CD4-positive, alpha-beta T cell treated with Interleukin-2 at 100 ng/mL for 4 hours (primary cell): ENCODE results near the gene WDR37.

Experiments
- DNase-seq: peaks from one replicate; pipeline ENCODE4 v3.0.0-alpha.2; 2020; ENCODE audit warnings: low spot score

Gene WDR37

DNA sequence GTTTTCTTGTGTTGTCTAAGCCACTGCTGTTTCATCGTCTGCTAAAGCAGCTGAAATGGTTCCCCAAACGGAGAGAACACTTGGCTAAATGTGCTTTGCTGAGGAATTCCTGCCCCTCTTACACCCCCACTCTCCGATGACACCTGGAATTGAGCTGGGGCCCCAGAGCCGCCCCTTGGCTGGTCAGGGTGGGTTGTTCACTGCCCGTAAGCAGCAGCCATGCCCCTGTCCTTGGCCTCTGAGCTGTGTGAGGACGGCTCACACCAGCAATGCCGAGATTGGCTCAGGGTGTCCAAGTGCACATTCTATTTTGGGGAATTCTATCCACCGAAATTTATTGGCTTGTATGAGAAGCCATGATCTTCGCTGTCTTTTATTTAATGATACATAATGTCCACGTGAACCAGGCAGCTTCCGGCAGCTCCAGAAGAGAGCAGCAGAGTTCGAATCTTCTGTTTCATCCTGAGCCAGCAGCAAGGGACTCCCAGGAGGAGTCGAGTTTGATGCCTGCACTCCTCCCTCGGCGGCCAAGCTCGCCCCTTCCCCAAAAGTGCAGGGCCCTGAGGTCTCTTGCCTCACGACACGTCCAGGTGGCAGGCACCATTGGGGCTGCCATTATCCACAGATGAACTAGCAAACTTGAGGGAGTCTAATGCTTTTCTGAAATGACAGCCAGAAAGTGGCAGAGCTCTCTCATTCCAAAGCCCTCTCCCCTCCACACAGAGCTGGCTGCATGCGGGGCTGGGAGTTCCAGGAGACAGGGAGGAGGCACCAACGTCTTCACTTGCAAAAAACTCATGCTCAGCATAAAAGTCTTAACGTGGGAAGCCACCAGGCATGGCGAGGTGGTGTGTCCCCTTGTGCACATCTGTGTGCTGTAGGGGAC is 114.0 kb downstream of the WDR37 start:
- DNase-seq: no peak

DNA sequence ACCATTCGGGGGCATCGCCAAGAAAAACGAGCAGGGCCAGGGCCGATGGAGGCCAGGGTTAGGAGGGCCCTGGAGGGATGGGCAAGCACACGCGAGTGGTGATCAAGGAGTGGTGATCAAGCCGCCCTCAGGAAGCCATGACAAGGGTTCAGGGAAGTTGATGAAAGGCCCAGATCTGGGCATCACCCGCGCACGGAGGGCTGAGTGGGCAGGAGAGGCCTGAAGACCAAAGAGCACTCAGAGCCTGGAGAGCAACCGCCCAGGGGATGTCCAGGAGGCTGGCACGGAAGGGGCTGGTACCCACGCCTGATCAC is 114.6 kb downstream of the WDR37 start:
- DNase-seq: no peak

DNA sequence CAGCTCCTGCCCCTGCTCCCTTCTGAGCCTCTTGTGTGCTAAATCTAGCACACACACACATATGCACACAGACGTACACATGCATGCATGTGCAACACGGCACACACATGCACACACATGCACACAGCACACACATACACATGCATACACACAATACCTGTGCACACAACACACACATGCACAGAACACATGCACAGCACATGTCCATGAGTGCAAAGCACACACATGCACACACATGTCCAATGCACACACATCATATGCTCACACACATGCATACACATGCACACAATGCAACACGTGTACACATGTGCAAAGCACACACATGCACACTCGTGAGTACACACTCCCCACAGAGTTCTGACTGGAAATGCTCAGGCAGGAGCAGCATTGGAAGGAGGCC is 115.0 kb downstream of the WDR37 start:
- no peak for DNase-seq

DNA sequence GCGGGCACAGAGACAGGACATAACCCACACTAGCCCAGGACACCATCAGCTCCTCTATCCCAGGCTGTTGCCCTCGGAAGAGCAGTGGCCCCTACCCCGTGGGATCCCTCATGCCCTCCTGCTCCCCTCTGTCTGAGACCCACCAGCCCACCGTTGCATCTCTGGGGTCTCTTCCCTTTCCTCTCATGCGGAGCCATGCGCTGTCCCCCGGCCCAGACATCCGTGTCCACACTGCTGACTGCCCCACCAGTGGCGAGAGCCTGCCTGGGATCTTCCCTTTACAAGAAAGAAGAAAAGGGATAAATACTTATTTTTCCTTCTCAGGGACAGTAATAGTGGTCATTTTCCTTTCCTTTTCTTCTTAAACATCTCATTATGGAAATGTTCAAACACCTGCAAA is 115.4 kb downstream of the WDR37 start:
- no peak for DNase-seq

DNA sequence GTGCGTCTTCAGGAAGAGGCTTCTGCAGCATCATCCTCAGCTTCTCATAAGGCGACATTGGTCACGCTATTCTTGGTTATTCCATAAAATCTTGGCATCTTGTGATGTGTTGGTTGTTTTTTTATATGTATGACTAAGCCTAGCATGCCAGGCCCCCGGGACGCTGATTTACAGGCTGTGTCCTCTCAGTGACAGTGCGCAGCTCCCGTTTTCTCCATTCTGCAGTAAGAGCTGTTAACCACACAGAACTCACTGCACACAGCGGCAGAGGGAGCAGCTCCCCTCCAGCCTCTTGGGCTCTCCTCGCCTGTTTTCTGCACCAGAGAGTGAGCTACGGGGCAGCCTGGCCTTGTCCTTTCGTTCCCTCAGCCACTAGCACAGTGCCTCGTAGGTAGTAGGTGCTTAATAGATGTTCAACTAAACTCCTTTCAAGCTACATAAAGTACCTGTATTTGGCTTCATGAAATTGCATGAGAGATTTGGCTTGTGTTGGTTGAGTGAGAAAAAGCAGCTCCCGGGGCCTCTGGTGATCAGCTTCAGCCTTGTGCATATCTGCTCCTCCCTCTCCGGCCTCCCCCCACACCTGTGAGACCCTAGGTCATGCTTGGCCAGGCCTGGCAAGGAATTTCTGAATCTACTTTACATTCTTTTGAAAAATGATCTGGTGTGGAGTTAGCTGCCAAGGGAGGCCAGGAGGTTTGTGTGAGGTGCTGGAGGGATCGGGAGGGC is 116.2 kb downstream of the WDR37 start:
- no peak for DNase-seq

DNA sequence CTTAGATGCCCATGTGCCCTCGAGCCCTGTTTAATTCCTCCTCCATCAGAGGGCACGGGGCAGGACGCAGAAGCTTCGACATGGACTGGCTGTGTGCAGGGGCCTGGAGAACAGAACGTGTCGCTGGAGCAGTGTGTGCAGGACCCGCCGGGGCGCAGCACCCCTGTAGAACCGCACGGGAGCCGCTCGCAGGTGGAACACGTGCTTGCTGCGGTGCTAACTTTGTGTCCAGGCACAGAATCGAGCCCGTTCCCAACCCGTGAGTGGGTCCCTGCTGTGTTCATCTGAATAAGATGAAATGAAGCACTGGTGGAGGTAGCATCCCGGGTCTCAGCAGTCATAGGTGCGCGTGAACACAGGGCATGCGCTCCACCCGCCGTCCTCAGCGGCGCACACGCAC is 116.9 kb downstream of the WDR37 start:
- DNase-seq: no peak

DNA sequence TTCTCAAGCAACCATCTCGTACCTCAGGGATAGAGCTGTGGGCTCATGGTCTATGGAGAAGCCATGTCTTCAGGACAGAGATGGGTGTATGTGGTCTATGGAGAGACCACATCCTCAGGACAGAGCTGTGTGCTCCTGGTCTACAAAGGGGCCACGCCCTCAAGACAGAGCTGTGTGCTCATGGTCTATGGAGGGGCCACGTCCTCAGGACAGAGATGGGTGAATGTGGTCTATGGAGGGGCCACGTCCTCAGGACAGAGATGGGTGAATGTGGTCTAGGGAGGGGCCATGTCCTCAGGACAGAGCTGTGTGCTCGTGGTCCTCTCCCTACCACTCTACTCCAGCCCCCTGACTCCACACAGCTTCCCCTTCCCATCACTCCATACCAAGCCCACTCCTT is 117.8 kb downstream of the WDR37 start:
- no peak for DNase-seq

DNA sequence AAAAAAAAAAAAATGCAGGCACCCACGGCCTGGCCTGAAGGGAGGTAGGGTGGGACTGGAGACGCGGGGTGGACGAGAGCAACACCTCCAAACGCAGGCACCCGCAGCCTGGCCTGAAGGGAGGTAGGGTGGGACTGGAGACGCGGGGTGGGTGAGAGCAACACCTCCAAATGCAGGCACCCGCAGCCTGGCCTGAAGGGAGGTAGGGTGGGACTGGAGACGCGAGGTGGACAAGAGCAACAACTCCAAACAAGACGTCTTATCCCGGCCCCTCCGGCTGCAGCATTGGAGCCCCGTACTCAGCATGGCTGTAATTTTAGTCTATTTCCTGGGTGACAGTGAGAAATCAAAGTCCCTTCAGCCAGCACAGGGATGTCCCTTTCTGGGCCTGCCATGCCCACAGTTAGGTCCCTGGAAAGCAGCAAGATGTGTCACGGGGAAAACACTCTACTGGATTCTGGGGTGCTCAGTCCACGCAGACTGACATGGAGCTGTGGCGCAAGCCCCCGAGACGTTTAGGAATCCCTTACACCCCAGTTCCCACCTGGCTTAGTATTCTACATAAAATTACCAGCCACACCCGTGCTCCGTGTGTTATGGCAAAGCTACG is 119.9 kb downstream of the WDR37 start:
- DNase-seq: no peak

DNA sequence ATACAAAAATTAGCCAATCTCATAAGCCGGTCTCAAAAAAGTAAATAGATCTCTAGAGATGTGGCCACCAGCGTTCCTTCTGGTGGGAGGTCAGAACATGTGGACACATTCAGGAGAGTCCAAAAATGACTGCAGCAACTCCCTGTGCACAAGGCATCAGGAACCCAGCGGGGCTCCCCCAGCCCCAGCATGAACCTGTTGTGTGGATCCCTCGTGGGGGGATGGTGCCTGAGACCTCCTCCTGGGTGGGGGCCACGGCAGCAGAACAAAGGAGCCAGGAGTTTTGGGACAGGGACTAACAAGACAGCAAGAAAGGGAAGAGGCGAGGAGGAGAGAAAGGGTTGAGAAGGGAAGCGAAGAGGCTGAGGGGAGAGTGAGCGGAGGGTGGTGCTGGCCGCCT is 121.8 kb downstream of the WDR37 start:
- DNase-seq: no peak

DNA sequence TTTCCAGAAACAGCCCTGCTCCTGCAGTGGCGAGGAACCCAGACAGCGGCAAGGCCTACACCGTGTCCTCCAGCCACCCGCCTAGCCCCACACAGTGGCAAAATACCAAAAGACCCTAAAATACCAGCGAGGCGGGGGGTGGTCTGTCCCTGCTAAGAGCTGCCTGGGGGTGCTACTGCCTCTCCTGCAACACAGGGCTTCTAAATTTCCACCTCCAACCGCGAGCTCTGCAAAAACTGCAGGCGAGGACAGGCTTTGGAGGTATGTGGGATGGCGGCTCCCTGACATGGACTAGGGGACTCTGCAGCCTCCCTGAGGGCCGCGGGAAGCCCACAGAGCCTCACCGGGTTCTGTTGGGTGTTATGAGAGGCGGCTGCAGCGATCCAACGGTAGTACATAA is 122.3 kb downstream of the WDR37 start:
- no peak for DNase-seq

DNA sequence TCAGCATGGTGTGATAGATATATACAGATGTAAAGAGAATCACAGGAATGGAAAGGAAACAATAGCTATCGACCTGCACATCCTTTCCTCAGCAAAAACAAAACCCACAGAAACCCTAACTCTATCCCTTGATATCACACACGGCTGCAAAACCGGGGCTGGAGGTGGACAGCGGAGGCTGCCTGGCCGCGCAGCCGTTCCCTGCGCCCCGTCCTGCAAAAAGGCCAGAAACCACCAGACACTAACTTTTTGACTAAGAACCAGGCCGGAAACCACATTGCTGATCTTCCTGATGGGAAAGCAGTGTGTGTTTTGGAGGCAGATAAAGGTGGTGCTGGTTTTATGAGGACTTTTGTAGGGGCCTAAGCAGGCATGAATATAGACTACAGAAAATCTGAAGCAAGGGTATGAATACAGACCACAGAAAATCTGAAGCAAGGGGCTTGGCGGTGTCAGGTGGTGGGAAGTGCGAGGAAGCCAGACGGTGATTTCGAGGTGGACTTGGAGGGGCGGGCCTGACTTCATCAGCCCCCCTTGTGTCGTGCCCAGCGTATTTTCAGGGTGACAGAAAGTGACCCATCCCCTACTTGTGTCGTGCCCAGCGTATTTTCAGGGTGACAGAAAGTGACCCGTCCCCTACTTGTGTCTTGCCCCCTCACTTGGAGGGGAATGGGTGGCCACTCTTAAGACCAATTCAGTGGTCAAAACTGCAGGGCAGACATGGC is 123.3 kb downstream of the WDR37 start:
- DNase-seq: no peak

DNA sequence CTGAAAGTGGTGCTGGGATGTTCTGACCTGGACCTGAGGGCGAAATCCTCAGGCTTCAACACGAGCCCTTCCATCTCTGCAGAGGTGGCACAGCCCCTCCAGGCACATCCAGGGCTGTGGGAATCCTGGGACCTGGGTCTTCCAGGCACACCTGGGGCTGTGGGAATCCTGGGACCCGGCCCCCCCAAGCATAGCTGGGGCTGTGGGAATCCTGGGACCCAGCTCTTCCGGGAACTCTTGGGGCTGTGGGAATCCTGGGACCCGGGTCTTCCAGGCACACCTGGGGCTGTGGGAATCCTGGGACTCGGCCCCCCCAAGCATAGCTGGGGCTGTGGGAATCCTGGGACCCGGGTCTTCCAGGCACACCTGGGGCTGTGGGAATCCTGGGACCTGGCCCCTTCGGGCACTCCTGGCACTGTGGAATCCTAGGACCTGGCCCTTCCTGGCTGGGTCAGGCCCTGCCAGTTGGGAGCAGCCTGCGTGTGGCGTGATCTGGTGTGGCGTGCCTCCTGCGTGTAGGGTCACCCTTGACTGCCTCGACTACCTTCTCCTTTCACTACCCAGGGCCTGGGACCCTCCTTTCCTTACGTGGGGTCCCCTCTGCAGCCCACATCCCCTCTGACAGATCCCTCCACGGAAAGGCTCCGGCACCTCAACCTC is 124.0 kb downstream of the WDR37 start:
- DNase-seq: no peak

DNA sequence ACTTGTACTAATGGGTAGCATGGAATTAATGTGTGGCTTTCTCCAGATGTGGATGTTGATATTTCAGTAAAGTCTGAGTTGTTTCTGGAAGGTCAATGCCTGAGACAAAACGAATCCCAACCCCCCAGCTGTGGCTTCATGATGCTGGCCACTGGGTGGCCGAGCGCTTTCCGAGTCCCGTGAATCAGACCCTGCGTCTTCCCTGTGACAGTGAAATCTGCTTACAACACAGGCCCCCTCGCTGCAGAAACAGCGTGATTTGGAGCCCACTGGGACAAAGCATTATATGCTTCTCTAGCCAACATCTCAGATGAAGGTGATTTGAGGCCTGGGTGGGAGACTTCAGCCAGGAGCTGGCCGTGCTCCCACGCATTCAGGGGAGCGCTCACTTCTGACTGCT is 124.7 kb downstream of the WDR37 start:
- DNase-seq: no peak
